ENCODE measurements around the gene ADGRG3.

ADGRG3 gene

DNA sequence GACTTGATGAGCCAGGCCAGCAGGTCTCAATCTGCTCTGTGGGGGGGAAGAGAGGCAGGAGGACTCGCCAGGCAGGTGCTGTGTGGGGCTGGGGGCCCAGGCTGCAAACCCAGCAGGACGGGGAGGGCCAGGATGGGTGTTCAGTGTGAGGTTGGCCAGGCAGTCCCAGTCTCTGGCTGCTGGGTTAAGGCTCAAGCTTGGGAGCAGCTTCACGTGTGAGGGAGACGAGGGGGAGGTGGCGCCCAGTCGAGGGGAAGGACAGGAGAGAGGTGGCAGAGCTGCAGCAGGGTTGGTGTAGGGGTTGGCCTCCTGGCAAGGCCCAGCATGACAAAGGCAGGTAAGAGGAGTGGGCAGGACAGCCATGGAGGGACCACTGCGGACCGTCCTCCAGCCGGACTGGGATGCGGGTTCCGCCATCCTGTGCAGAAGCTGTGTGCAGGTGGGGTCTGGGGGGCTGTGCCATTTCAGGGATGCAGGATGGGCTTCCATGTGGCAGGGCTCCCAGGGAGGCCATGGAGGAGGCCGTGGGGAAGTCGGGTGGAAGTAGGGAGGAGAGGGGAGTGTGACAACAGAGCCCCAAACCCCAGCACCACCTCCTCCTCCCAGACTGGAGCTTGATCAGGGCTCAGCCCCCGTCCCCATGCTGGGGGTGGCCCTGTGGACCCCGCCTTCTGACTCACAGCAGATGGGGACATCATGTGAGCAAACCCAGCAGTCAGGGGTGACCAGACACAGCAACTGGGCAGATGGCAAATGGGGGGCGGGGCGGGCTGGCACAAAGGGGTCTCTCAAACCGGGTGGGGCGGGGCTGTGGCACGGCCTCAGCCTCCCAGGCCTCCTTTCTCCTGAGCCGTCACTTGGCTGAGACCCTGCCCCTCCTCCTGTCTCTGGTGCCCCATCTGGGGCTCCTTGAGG lies 36.9 kb upstream of the ADGRG3 start:
- DNase-seq, result no peak

DNA sequence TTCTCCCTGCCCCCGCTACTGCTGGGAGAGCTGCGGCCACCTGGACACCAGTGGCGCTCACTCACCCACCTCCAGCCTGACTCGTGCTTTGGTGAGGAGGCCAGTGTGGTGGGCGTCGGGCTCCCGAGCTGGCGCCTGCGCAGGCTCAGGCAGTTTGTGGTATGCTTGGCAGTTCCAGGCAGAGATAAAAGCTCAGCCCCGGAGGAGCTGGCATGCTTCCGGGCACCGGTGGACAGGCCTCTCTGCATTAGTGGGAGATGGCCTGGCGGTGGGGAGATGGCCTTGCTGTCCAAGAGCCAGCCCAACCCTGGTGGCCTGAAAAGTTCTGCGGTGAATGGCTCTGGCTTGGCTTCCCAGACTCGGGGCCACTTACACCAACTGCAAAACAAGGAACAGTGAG lies 35.5 kb upstream of the ADGRG3 start:
- DNase-seq, result no peak

DNA sequence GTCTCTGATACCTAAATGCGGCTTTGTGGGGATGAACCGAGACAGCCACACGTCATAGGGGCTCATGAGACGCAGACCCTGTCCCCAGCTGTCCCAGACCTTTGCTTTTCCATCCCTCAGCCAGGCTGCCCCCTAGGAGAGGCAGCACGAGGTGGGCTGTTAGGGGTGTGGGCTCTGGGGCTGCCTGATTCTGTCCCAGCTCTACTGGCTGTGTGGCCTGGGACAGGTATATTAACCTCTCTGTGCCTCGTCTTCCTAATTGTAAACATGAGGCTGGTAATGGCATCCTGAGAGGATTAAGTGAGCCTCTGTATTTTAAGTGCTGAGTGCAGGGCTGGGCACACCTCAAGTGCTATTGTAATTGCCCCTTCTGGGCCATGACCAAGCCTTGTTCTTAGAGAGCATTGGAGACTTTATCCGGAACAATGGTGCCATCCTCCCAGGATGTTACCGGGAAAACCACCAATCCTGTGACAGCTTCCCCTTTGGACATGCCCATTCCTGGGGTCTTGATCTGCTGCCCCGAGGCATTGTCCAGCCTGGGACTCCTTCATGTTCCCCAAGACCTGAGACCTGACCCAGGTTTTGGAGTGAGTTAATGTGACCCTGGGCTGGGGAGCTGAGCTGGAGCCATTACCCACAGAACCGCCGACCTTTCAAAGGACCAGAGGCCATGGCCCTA lies 34.6 kb upstream of the ADGRG3 start:
- DNase-seq, result no peak

DNA sequence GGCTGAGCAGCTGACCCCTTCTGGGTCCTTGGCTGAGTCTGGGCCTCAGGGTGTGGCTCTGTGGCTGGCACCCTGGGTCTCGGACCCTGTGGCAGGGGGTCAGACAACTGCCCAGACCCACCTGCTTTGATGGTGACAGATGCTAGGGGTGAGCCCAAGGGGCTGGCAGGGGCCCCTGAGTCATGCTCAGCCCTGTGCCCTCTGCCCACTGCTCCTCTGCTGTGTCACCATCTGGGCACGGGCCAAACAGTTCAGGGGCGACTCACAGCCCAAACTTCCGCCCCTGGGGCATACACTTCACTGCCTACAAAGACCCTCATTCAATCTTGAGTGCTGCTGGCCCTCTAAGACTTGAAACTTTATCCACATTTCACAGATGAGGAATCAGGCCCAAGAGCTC lies 33.9 kb upstream of the ADGRG3 start:
- no peak for DNase-seq

DNA sequence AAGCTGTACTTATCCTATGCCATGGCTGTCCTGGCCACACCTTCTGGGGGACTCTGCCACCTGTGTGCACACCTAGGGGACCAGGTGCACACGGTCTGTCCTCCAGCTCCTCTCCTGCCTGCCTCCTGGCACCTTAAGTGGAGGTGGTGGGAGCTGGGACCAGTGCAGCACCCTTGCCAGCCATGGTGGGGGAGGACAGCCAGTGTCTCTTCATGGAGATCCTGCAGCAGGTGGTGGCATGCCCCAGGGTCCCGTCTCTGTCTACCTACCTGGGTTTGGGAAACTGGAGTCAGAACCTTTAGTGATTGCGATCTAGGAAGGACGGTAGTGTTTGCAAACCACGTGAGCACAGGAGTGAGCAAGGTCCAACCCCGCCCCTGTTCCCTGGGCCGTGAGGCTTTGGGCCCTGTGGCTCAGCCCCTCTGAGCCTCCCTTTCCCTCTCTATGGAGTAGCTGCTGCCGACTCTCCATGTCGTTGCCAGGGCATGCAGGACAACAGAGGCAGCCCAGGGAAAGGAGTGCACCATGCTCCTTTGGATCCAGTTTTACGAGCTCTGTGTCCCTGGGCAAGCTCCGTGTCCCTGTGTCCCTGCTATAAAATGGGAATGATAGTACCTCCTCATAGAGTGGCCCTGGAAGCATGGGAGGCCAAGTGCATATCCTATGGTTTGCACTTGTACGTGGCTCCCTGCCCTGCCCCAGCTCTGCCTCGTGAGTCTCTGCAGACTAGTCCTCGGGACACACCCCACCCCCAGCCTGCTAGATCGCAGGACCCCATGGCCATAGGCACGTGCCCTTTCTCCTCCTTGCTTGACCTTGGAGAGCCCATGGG lies 32.6 kb upstream of the ADGRG3 start:
- no peak for DNase-seq

DNA sequence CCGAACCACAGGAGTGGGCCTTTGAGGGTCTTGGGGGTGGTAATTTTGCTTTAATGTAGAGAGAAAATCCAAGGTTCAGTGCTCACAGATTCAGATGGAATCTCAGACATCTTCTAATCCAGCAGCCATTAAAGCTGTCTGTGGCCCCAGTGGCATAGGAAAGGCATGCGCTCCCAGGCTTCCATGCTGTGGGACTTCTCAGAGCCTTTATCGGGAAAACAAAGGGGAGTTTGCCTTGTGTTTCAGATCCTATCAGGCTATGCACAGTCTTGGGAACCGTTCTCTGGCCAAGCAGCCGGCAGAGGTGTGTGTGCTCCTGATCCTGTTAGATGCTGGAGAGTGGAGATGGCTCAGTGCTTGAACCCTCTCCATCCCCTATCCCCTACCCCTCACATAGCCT lies 31.9 kb upstream of the ADGRG3 start:
- DNase-seq, result no peak

DNA sequence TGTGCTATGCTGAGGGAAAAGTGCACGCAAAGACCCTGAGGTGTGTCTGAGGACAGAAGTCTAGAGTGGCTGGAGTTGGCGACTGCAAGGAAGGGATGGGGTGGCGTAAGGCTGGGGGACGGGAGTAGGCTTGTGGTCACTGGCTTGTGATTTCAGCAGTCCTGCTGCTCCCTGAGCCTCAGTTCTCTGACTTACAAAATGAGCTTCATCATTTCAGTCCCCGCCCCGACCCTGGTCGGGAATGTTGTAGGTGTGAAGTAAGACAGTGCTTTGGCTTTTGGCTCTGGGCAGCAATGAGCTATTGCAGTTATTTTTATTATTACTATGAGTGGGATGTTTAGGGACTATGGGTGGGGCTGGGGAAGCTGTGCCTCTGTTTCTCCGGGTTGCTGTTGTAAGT lies 31.1 kb upstream of the ADGRG3 start:
- no peak for DNase-seq

DNA sequence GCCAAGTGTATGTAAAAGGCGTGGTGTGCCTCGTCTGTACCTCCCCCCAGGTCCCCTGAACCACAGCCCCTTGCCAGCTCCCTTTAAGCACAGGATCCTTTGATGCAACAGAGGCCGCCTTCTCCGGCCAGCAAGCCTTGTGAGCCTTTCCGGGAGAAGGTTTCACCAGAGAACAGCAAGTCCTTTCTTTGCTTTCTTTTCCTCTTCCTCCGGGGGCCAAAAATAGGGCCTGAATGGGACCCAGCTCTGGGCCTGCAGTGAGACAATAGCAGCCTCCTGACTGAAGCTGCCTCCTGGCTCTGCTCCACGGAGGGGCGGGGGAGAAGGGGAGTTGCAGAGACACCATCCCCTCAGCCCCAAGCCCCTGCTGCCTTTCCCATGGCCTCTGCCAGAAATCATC lies 30.7 kb upstream of the ADGRG3 start:
- DNase-seq, result no peak

DNA sequence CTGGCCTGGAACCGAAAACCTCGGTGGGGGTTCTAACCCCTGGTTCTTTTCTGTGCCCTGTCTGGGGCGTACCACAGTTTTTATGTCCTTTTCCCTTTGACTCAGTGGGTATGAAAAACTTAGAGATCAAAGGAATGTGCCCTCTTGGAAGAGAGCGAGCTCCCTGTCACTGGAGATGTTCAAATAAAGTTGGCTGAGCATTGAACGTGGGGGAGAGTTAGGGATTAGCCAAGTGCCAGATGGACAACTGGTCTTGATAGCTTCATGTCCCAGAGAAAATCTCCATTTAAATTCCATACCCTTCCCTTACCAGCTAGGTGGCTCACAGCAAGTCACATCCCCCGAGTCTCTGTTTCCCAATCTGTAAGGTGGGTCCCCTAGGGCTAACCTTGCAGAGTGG lies 30.1 kb upstream of the ADGRG3 start:
- DNase-seq, result no peak

DNA sequence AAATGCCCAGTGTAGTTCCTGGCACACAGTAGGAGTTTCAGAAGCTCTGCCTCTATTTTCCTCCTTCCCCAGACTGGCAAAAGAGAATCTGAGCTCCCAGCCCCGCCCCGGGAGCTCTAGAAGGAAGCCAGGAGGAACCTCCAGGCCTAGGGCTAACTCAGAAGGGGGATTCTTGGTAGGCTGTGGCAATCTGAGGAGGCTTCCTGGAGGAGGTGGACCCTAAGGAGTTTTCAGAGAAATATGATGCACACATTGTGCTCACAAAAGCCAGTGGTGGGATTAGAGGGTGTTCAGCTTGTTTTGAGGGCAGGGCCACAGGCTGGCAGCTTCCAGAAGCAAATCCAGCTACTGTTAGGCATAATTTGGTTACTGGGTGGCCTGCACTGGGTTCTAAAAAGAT lies 29.7 kb upstream of the ADGRG3 start:
- no peak for DNase-seq

DNA sequence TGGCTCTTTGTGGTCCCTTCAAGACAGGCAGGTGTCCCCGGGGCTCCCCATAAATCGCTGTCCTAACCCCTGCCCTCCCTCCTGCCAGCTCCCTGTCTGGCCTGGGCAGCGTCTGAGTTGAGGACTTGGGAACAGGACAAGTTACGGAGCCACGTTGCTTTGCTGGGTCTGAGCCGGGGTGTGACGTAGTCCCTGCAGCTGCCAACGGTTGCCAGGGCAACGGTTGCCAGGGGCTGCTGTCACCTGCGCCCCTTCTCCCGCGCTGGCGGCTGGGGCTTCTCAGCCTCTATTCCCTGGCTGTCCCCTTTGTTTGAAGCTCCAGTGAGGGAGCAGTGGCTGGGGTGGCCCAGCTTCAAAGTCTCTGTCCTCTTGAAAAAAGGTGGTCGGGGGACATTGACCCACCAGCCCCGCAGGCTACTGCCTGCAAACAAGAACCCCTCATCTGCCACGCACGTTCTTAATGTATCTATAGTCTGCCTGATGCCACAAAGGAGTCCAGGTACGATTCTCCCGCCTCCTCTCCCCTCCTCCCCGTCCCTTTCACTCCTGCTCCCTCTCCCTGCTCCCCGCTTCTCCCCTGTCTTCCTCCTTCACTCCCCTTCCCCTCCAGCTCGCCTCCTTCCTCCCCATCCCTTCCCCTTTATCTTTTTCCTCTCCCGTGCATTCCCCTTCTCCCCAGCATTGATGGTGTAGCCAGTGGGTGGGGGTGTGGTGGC lies 28.8 kb upstream of the ADGRG3 start:
- DNase-seq, result no peak

DNA sequence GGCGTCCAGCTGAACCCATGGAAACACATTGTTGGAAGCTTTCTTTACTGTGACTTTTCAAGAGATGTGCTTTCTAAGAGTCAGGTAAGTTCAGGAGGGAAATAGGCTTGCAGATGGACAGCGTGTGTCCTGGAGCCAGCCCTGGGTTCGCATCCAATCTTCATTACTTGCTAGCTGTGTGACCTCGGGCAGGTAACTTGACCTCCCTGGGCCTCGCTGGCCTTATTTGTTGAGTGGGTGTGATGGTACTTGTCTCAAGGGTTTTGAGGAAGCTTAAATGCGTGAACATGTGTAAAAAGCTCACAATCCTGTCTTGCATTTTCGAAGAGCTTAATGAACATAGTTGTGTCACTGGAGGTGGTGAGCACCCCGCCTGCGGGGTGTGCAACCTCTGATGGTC lies 27.9 kb upstream of the ADGRG3 start:
- DNase-seq, result no peak

DNA sequence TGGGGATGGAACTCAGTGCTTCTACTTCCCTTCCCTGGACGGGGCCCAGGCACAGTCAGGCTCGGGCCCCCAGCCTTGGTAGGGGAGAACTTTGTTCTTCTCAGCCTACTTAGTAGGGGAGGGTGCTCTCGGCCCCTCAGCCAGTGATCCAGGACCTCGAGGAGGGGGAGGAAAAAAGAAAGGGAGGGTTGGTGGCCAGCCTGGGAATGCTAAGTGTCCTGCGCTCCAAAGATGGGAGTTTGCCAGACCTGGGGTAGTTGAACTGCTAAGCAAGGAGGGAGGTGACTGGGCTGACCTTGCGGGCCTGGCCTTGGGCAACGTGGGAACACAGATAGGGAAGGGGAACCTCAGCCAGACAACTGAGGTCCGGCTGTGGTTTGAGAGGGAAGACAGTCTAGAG lies 27.5 kb upstream of the ADGRG3 start:
- DNase-seq, result no peak

DNA sequence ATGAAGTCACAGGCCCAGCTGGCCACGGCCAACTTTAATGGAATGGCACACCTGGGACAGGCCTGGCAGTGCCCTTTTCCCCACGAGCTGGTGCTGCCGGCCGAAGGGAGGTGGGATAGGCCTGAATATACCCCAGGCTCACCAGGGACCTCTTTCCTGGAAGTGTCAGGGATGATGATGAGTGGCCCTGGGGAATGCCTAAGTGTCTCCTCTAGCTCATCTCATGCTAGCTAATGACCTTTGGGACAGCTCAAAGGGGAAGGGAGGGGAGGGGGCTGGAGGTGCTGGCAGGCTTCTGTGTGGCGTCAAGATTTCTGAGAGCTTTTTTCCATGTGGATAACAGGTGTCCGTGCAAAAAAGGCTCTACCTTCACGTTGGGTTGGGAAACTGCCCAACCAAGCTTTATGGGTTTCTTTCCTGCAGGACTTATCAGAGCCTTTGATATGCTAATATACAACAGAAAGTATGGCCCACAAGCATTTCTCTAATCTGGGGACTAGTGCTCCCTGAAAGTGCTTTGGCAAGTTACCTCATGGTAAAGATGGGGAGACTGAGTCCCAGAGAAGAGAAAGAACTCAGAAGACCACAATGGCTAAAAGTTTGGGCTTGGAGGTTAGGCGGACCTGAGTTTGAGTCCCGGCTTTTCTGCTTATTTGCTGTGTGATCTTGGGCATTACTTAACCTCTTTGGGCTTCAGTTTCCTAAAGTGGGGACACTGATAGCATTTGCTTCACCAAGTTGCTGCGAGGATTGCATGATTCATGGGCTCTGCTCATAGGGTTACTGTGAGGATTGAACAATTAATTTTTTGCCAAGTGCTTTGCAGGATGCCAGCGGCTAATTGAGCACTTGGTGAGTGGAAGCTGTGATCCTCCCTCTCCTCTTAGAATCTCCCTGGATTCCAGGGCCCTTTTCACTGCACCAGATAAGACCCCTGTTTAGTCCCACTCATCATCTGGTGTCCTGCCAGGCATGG lies 25.7 kb upstream of the ADGRG3 start:
- no peak for DNase-seq

DNA sequence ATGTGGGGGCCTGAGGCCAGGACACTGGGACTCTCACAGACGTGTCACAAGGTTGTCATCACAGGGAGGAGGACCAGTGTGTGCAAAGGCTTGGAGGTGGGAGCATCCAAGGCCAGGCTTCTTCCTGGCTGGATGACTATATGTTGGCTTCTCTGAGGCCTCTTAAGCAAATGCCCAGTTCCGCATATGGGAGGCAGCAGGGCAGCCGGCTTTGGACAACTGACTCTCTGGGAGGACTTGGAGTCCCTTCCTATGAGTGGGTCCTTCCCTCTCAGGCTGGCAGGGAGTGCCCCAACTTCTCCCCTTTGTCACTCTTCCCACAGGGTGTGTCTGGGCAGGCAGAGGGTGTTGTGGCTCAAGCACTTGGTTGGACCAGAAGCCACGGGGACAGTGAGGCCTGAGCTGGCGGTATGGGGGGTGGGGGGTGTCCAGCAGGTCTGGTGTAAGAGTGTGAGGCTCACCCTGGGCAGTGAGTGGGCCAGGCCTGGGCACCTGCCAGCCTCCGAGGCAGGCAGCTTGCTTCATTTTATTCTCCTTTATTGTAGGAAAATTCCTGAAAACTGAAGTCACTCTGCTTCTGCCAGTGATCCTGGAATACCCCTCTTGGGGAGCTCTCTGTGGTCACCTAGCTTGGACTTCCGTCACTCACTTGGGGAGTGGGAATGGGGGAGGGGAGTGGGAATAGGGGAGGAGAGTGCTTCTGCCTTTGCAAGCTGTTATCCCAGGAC lies 24.8 kb upstream of the ADGRG3 start:
- no peak for DNase-seq

DNA sequence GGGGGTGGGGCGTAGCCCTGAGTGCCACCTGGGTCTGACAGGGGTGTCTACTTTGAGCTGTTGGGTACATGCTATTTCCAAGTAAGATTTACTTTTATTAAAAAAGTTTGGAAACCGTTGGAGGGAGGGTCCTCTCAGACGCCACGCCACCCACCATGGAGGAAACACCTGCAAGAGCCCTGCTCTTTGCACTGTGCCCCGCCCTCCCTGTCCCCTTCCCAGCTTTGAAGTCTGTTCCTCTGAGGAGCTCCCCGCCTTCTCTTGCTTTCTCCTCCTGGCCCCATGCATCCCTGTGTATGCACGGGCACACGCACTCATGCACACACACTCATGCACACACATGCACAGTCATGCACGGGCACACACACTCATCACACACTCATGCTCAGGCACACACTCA lies 24.2 kb upstream of the ADGRG3 start:
- DNase-seq, result no peak

DNA sequence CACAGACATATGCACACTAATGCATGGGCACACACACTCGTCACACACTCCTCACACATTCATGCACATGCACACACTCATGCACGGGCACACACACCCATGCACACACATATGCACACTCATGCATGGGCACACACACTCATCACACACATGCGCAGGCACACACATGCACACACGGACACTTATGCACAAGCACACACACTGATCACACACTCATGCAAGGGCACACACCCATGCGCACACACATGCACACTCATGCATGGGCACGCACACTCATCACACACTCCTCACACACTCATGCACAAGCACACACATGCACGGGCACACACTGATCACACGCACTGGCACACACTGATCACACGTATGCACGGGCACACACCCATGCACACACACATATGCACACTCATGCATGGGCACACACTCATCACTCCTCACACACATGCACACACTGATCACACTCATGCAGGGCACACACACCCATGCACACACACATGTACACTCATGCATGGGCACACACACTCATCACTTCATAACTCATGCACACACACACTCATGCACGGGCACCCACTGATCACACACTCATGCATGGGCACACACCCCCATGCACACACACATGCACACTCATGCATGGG lies 23.6 kb upstream of the ADGRG3 start:
- no peak for DNase-seq

DNA sequence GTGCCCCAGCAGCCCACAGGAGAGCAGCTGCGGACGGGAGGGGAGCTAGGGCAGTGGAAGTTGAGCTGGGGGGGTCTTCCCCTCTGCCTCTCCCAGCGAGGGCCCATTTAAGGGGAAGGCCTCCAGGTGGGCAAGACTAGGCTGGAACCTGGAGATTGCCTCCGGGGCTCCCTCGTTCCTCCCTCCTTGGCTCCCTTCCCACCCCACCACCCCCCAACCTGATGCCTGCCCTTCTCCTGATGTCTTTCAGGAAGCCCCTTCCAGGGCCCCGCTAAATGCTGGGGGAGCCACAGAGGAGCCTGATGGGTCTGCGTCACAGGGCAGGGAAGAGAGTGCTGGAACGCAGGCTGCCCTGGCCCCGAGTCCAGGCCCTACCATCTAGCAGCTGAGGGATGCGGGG lies 22.9 kb upstream of the ADGRG3 start:
- no peak for DNase-seq

DNA sequence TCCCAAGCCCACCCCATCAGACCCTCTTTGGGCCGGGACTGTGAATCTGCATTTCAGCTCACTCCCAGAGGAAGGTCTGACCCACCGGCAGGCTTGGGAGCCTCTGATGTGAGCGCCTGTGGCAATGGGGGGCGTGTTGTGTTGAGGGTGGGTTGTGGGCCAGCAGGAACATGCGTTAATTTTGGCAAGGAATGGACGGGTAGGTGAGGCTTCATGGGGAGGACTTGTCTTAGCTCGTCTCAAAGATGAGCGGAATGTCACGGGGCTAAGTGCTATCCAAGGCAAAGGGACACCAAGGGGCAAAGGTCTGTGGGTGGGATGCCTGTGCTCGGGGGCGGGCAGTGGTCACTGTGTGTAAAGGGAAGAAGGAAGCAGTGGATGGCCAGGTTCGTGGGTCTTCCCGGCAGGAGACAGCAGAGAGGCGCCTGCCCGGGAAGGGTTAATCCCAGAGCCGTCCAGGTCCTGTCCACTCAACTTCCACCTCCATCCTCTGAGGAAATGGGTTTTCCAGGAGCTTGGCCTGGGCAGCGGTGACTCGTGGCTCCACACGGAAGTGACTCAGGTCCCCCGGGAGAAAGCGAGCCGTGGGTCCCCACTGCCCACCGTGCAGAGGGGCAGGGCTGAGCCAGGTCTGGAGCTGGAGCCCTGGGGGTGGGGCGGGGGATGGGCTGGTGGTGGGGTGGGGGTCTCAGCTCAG lies 22.3 kb upstream of the ADGRG3 start:
- DNase-seq, result no peak

Measured in T-helper 9 cell (primary cell).